Activated CD8-positive, alpha-beta memory T cell treated with anti-CD3 and anti-CD28 coated beads, Interleukin-2, amount 50 U/mL, for 24 hours (primary cell): ENCODE results near the gene CEP95.

Source experiments
- DNase-seq: peaks from one replicate; pipeline ENCODE4 v3.0.0-alpha.2; 2020; ENCODE audit errors: extremely low read depth

Gene CEP95

DNA sequence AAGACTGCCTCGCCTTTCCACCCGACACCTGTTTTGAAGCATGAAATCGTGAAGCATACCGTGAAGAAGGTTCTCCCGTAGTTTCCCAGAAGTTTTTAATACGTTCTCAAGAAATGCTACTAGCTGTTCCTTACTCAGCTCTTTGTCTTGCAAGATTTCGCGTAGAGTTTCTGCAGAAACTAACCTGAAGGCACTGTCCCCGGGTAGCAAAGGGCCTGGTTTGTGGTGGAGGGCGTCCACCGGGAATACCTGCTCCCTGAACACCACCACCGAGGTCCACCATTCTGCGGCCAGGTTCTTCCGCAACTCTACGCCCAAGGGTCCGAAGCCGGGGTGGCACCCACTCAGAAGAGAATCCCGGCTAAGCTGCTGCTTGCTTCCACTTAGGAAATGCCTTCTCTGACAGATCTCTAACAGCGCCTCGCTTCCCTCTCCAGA lies 10.4 kb upstream of the CEP95 start:
- no peak for DNase-seq

DNA sequence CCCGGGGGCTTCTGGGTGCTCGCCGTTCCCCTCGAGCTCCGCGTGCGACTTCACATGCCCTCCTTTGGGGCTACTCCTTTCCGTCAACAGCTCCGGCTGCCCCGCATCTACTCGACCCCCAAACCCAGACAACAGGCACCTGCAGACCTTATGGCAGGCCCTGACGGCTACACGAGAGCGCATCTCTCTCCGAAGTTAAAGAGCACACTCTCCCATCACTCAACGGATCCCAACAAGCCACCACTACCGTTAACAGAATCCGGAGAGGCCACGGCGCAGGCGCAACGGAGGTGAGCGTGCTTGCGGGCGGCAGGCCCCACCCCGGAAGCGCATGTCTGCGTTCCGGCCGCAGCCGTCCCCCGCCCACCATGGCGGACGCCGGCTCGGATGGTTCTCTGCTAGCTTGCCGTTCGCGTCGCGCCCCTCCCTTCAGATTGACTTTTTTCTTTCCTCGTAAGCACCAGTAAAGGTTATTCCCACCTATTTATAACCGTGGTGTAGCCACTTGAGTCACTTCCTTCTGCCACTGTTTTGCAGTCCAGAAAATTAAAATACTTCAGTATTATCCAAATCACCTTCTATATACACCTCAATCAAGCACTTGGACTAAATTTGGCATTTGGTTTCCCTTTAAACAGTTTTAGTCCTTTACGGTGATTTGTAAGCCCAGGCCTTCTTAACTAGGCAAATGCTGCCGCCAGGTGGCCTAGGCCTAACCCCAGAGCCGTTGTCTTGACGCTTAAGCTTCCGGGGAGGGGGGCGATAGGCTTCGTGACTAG lies 9.8 kb upstream of the CEP95 start, which contains the start of gene POLG2:
POLG2 (minus strand) TSS at position 269 of the 779 bp plus-strand sequence; CDS start at position 183, 86 bp downstream.
- peak; percentile 91 for DNase-seq

DNA sequence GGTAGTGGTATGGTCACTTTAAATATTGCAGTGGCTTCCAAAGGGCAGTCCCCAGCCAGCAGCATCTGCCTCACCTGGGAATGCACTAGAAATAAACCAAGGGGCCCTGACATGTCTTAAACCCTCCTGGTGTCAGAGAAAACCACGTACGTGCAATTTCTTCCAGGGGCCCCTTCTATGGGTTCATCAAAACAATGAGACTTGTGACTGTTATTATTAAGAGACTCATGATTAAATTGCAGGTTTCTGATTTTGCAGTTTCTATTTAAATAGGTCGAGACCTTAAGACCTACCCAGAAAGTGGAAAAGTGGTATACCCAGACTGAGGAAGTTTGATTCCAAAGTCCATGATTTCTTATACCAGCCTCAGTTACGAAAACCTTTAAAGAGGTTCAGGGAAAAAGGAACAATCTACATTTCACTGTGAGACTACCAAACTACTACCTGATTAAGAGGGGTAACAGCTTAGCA lies 9.2 kb upstream of the CEP95 start:
- DNase-seq: no peak

DNA sequence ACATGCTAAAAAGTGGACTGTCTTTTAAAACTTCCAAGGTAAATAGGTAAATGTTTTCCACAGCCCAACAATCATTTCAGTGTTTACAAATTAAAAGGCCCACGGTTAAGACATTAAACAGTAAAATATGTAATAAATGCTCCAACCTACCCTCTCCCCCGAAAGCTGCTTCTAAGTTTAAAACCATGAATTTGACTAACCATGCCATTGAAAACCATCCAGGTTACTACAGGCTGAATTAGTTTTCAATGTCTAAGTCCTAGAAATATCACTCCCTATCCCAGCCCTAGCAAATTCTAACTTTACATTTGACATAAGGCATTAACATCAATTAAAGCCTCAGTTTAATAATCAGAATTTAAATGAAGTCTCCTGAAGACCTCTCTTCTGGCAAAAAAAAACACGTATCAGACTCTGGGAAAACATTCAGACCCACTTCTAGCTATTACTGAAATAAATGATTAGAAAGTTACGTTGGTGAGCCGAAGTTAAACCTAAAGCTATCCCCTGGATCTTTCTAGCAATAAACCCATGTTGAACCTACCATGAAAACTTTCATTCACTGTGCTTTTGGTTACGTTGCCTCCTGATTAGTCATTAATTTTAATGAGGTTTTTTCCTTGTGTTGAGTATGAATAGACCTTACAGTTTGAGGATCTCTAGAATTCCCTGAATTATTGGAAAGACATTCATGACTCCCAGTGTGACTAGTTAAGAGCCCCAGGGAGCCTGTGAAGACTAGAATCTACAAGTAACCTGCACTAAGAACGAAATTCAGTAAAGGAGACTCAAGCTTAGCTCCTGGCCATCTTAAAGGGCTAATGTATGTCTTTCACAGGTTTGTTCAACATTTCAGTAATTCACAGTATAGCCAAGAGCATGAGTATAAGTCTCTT lies 8.2 kb upstream of the CEP95 start:
- DNase-seq: no peak

DNA sequence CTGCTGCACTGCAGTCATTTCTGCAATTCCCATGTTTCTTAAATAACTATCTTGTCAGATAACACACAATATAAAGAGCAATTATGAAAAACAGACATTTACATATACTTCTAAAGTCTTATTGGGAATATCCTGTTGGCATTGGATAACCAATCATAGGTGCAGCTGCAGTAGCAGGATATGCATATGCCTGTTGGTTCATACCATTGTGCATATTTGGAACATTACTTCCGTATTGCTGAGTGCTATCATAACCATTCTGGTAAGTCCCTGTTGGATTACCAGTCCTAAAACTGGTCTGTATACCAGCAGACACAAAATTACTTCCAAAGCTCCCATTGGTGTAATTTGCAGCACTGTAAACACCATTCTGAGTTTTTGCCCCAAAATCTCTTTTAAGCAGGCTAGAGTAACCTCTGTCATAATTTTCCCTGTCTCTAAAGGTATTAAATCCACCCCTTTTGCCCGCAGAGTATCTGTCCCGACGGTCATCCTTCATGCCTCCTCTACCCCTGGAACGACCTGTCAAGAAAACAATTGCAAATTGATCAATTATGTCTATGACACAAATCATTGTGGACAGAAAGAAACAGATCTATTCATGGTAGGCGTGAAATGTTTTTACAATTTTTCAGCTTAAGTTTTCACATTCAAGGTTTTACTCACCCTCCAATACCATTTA lies 6.8 kb upstream of the CEP95 start:
- no peak for DNase-seq

DNA sequence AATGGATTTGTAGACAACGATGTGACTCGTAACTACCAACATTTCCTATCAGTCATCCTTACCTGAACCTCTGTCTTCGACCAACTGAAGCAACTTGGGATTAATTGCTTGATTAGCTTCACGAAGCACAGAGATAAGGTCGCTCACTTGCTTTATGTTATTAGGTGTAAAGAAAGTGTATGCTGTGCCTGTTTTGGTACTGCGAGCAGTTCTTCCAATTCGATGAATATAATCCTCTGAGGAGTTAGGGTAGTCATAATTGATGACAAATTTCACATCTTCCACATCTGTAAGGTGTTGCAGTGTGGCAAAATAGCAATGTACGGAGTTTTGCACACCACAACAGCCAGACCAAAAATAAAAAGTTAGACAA lies 6.3 kb upstream of the CEP95 start:
- DNase-seq: no peak

DNA sequence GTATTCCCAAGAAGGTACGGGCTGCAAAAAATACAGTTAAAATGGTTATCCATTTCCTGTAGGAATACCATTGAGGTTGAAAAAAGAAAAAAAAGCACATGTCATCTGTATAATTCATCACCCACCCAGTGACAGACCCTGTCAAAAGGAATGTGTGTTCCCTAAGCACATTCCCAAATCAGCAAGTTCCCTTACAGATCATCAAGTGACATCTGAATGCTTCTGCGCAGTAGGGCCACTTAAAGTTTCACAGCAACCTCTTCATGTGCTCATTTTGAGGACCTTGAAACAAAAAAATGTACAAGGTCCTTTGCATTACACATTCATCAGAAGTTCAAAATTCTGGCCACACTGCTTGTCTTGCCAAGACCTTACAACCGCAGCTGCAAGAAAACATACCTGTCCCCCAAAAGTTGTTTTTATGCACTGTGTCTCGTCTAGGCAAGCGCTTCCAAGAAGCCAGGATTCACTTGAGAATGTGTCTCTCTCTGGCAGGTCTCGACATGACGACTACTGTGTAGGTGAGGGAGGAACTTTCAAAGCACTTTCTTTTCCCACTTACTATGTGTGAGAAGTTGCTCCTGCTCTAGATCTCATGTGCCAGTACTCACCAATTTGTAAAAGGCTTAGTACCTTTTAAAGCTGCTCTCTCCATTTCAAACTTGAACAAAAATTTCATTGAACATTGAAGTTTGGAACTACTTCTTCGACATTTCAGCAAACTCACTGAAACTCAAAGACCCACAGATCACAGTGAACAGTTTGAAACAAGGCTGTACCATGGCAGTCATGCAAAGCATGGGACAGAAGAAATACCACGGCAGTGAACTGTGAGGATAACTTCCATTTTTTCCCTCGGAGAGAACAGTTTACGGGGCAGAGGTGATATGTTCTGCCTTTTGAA lies 5.7 kb upstream of the CEP95 start:
- DNase-seq: no peak

DNA sequence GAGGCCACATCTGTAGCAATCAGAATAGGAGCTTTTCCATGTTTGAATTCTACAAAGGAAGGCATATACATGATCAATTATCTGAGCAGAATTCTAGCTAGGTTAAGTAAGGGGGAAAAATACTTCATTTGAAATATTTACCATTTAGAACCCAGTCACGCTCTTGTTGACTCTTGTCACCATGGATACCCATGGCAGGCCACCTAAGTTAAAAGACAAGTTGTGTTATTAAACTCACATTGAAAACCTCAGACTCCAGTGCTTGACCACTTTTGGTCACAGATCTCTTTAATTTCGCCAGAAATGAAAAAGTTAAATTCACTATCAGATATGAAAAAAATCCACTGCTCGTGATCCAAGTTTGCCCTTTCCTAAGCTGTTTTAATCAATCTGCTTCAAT lies 4.8 kb upstream of the CEP95 start:
- no peak for DNase-seq

DNA sequence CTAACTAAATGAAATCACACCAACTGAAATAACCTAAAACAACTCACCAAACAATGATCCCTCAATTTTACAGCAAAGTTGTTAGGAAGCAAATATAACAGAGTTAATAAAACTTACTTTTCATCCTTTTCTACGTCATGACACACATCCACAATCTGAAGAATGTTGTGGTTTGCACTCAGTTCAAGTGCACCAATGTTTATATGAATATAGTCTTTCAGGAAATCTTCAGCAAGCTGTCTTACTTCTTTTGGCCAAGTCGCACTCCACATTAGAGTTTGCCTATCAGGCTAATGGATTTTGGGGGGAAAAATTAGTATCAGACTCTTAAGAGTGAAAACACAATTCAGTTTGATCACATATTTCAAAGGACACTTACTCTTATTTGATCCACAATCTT lies 4.0 kb upstream of the CEP95 start:
- no peak for DNase-seq

DNA sequence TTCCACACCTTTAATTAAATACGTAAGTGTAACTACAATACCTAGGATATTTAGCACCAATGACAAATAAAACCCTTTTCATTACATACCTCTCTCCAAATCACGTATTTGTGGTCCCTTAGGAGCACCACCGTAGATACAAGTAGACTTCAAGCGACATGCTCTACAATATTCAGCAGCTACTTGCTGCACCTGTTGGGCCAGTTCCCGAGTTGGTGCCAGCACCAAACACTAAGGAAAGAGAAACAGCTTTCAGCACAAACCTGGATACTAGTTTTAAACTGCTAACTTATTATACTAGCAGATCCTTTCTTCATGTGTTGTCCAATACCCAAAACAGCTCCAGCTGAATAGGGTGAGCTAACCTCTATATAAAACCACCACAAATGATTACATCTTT lies 3.4 kb upstream of the CEP95 start:
- no peak for DNase-seq

GRCh38 chr17:64503821-64504768 lies 2.7 kb upstream of the CEP95 start:
- no peak for DNase-seq

DNA sequence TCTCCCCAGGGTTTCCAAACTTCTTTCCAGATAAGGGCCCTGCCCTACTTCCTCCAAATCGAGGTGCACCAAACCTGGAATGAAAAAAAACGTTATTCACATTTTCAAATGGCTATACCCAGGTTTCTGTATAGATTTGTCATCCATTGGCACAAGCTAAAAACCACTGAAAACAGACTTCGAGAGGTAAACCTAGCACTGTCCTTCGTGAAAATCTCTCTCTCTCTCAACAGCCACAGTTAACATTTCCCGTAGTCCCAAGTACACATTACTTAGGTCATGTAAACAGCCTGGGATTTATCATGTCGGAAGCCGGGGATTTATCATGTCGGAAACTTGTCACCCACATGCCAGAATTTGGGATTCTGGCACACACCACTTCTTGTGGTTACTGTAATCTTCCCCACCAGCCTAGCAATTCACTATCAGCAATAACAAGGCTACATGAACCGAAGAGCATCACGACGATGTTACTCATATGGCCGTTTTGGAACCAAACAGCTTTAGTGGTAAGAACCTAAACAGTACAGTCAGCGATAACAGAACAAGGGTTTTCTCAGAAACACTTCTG lies 1.9 kb upstream of the CEP95 start:
- no peak for DNase-seq

DNA sequence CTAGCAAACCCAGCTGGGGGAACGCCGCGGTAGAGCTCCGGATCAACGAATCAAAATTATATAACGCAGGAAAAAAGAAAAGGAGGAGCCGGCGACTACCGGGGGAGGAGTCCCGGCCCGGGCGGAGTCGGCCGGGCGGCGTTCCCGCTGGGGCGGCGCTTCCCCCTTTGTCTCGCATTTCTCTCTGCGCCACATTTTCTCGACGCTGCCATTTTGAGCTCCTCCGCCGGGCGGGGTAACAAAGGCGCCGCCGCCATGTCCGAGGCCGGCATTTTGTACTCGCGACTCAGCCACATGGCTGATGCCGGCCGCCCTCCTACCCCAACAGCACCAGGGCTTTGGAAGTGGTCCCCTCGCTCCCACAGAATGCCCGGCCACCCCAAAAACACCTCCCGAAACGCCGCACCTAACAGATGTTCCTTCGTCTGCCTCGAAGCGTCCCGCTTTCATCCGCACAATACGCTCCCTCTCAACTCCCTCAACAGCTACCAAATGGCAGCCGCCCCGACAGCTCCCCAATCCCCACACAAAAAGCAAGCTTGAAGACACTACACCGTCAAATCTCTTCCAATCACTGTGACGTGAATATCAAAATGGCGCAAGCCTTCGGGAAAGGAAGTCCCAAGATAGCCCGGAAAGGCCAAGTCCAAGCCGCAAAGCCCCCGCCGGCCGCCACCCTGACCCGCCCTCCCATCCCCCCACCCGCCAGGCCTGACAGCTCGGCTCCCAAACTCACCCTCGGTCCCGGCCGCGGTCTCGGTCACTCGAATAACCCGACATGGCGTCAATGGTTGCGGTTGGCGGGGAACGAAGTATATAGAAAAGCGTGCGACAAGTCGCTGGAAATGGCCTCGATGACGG lies 1.2 kb upstream of the CEP95 start:
- DNase-seq: peak; percentile 54

DNA sequence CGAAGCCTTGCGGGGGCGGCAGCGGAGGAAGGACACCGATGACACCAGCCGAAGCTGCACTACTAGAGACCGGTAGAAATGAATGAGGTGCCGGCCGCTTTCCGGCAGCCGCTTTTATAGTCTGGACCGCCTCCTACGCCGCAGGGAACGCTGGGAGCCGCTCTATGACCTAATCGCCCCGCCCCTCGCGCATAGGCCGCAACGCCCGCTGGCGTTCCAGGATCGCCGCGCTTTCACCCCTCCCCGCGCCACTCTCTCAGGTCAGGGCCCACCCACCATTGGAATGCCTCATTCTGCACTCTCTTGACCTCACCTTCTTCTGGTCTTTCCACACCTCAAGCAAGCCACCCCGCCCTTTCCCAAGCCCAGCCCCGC lies 589 bp upstream of the CEP95 start, which contains the start of gene DDX5:
DDX5 (minus strand) TSS at position 89 of the 375 bp plus-strand sequence. CDS start 170 bp downstream, outside the sequence.
- DNase-seq: peak; percentile 90

GRCh38 chr17:64507413-64507782 lies 621 bp downstream of the CEP95 start:
- DNase-seq: no peak

DNA sequence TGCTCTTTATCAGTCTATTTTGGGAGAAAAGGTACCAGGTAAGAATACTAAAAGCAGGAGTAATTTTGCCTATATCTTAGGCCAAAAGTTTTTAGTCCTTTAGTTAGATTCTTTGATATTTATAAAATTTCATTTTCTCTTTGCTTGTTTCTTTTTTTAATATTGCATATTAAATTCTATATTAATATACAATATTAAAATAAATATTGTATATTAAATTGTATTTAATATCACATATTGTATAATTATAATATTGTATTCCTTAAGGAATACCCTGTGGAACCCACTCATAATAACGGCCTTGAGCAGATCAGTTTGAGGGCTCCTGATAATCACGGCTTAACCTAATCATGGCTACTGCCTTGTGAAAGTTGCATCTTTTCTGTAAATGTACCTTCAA lies 1.9 kb downstream of the CEP95 start:
- no peak for DNase-seq

- DNase-seq: no peak
These were observed 2.4 kb downstream of the CEP95 start for GRCh38 chr17:64509179-64509578.

- DNase-seq: no peak
These were observed 8.6 kb downstream of the CEP95 start for GRCh38 chr17:64515419-64515818.

DNA sequence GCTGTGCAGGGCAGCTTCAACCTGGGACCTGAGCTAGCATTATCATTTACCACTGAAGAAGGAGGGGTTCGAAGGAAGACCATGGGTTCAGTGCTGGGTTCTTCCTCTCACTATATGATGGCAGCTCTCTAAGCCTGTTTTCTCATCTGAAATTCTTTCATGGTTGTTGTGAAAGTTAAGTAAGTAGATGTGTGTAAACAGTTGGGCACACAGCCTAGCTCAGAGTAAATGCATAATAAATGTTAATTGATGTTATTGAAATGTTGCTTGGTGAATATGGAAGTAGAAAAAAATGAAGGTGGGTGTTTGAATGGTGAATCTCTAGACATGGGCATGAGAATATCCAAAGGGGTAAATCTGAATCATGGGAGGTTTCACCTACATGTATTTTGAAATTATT lies 9.1 kb downstream of the CEP95 start:
- DNase-seq: no peak
